Fibroblast of mammary gland (primary cell): ENCODE data around the gene LAS1L.

Source experiments
- DNase-seq: peaks from one replicate; pipeline ENCODE4 v3.0.0-alpha.2; 2010; ENCODE audit warnings: low read depth
- H3K4me3 ChIP-seq: 2 replicates; pipeline ENCODE4 v1.5.1; 2011; ENCODE audit warnings: low read depth, mild to moderate bottlenecking, low read length, moderate library complexity; ENCODE audit not compliant: control insufficient read depth
- TF ChIP-seq, protein P1 (sequence below): conservative IDR thresholded peaks from 2 replicates; pipeline ENCODE4 v1.5.1; 2011; ENCODE audit warnings: low read depth, low read length, inconsistent platforms; ENCODE audit not compliant: control insufficient read depth, insufficient read depth

LAS1L gene

DNA sequence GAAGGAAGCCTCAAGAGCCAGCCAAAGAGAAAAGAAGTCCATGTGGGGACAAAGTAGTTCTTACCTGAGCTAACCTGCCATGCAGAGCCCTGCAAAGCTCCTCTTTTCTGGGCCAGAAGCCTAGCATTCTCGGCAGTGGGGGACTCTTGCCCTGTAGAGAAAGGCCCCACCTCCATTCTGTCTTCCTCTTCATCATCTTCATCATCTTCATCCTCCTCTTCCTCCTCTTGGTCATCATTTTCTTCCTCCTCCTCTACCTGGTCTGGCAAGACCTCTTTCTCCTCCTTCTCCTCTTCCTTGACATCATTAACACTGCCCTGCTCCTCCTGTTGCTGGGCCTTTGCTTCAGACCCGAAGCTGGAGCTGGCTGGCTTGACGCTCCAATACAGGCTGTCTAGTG lies 16.7 kb downstream of the LAS1L start:
- H3K4me3 ChIP-seq: no peak overlapping the region
- TF ChIP-seq, protein P1, sequence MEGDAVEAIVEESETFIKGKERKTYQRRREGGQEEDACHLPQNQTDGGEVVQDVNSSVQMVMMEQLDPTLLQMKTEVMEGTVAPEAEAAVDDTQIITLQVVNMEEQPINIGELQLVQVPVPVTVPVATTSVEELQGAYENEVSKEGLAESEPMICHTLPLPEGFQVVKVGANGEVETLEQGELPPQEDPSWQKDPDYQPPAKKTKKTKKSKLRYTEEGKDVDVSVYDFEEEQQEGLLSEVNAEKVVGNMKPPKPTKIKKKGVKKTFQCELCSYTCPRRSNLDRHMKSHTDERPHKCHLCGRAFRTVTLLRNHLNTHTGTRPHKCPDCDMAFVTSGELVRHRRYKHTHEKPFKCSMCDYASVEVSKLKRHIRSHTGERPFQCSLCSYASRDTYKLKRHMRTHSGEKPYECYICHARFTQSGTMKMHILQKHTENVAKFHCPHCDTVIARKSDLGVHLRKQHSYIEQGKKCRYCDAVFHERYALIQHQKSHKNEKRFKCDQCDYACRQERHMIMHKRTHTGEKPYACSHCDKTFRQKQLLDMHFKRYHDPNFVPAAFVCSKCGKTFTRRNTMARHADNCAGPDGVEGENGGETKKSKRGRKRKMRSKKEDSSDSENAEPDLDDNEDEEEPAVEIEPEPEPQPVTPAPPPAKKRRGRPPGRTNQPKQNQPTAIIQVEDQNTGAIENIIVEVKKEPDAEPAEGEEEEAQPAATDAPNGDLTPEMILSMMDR: no peak
- no peak for DNase-seq

DNA sequence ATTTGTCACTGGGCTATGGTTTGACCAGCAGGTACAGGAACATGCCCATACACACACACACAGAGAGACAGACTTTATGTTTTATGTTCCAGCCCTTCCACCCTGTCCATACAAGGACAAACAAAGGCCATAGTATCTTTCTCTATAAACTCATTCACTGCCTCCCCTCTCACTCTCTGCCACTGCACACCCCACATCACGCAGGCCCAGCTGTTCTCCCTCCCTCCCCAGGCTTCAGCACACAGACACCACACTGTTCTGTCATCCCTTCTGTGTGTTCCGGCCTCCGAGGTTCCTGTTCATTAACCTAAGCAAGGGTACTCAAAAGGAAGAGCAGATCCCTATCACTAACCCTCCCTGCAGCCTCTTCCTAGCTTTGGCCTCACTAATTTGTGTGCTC lies 17.8 kb downstream of the LAS1L start:
- no peak overlapping the region for H3K4me3 ChIP-seq
- no peak for DNase-seq
- TF ChIP-seq, protein P1: no peak

DNA sequence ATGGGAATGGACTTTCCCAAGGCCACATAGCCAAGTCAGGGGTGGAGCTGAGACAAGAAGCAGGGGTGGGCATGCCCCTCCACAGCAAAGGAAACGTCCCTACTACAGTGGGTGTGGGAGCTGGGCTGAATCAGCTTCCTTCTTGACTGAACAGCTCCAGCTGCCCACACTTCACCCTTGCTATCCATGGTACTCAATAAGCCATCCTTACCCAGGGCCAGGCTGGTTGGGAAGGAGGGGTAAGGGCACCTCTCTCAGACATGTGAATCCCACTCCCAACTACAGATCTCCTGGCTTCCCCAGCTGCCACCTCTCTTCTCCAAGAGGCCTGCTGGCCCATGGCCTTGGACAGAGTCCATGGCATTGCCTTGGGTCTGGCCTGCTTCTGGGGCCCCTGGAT lies 21.0 kb downstream of the LAS1L start:
- DNase-seq: no peak
- TF ChIP-seq, protein P1: no peak
- no peak overlapping the region for H3K4me3 ChIP-seq

DNA sequence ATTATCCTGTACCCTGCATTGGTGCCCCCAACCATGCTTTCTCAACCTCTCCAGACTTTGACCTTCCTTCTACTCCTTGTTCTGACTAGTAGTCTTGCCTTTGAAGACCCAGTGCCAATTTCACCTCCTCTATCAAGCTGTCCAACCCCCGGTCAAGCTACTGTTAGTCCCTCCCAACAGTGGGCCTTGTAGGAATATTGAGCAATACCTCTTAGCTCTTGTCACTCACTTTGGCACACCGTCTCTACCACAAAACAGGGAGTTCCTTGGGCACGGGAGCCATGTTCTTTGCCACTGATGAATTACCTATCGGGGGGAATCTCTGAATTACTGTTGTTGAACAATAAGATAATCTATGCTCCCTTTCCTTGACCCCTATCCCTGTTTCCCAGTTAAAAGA lies 25.2 kb downstream of the LAS1L start:
- no peak for DNase-seq
- H3K4me3 ChIP-seq: no peak overlapping the region
- TF ChIP-seq, protein P1: no peak

DNA sequence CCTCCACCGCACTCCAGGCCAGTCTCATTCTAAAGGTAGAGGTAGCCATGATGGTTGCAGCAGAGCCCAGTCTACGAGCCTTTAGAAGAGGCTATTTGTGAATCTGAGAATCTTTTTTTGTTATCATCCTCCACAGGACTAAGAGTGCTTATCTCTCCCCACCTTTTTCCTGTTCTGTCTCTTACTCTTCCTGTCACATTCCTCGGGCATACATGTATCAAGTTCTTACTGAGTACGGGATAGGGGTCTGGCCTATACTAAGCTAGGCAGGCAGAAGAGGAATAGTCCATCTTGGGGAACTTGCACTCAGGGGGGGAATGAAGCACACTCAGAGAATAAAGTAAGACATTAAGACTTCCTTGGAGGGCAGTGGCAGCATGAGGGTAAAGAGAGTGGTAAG lies 25.7 kb downstream of the LAS1L start:
- H3K4me3 ChIP-seq: no peak overlapping the region
- TF ChIP-seq, protein P1: no peak
- DNase-seq: no peak

DNA sequence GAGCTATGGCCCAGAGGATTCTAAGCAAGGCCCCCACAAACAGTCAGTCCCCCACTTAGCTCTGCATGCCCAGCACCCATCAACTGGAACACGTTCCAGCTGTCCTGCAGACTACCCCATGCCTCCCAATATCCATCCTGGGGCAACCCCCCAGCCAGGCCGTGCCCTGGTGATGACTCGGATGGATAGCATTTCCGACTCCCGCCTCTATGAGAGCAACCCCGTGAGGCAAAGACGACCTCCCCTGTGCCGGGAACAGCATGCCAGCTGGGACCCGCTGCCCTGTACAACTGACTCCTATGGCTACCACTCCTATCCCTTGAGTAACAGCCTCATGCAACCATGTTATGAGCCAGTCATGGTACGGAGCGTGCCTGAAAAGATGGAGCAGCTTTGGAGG lies 32.0 kb downstream of the LAS1L start:
- TF ChIP-seq, protein P1: no peak
- H3K4me3 ChIP-seq: no peak overlapping the region
- DNase-seq: no peak

DNA sequence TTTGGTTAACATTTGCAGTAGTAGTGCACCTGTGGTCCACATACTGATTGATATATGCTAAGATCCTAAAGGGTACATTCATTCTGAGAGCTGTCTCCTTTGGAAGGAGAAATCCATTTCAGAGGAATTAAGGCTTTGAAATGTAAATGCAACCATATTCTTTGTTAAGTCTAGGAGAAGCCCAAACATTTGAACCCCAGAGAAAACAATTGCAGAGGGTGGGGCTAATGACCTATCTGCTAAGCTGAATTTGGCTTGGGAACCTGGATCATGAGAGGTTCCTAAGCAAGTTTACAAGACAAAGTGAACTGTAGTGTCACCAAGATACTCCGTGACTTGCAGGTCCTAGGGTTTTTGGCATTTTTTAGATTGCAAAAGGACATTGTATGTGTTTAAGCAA lies 41.2 kb downstream of the LAS1L start:
- TF ChIP-seq, protein P1: no peak
- no peak for DNase-seq
- H3K4me3 ChIP-seq: no peak overlapping the region
